PC-9 (cell line): ENCODE data around the gene ZNF717. TPM values are rescaled to one million over a fixed set of nuclear protein-coding genes. Genes with fewer than 3 reads are reported as not detected.
"Not testable (repeated sequence)": the region's sequence is repeated elsewhere in the genome, so short reads cannot be mapped to it uniquely, and the experiment has no call there.

Source experiments
- Bru-seq: library from RNA; stranded (reverse); fragments of 400-500 nt; gene quantifications from one replicate; lab custom pipeline; 2021; lab: Mats Ljungman, UMichigan
- BruChase-seq, 2 experiments: library from RNA; stranded (reverse); fragments of 400-500 nt; gene quantifications; one replicate each; lab custom pipeline; 2021; lab: Mats Ljungman, UMichigan
- BruUV-seq: library from RNA; stranded (reverse); fragments of 400-500 nt; replicated peaks from 2 replicates; lab custom pipeline; 2021; lab: Mats Ljungman, UMichigan
- CTCF ChIA-PET: fragments of 300-600 bp; sonication (Branson Sonifier 250); formaldehyde crosslinking; loops from one replicate; lab custom pipeline; 2022; ENCODE audit warnings: antibody characterized with exemption; lab: Charles Lee
- POLR2A ChIA-PET: fragments of 300-600 bp; sonication (Branson Sonifier 250); formaldehyde crosslinking; loops from one replicate; lab custom pipeline; 2022; ENCODE audit warnings: antibody characterized with exemption; ENCODE audit not compliant: unreplicated experiment; lab: Charles Lee
- DNase-seq, 2 experiments: peaks; one replicate each; pipeline versions ENCODE4 v3.0.0 to v3.0.0-alpha.2; 2015 to 2022; ENCODE audit warnings: mixed read lengths in 1 of 2
- H2AFZ ChIP-seq: fragments of 200-600 bp; sonication (generic); 2 replicates; pipeline ENCODE4 v1.8.1; 2017; ENCODE audit warnings: antibody characterized with exemption
- H3F3A ChIP-seq: fragments of 200-600 bp; sonication (generic); 2 replicates; pipeline ENCODE4 v1.8.1; 2017; ENCODE audit warnings: antibody characterized with exemption, mild to moderate bottlenecking, low read depth; ENCODE audit not compliant: insufficient read depth
- H3K27ac ChIP-seq: fragments of 200-600 bp; sonication (generic); 2 replicates; pipeline ENCODE4 v1.6.1; 2016; ENCODE audit warnings: mixed run types
- H3K27me3 ChIP-seq: fragments of 200-600 bp; sonication (generic); 2 replicates; pipeline ENCODE4 v1.6.1; 2016; ENCODE audit warnings: low read depth, mixed run types; ENCODE audit not compliant: insufficient read depth
- H3K36me3 ChIP-seq: fragments of 200-600 bp; sonication (generic); 2 replicates; pipeline ENCODE4 v1.6.1; 2016; ENCODE audit warnings: low read depth, mixed run types
- H3K4me1 ChIP-seq: fragments of 200-600 bp; sonication (generic); replicated peaks from 2 replicates; pipeline ENCODE4 v1.6.1; 2016; ENCODE audit warnings: mixed run types; ENCODE audit not compliant: insufficient read depth
- H3K4me2 ChIP-seq: fragments of 200-600 bp; sonication (generic); 2 replicates; pipeline ENCODE4 v1.6.1; 2017; ENCODE audit warnings: mixed run types
- H3K4me3 ChIP-seq: fragments of 200-600 bp; sonication (generic); 2 replicates; pipeline ENCODE4 v1.6.1; 2016; ENCODE audit warnings: mixed run types
- H3K79me2 ChIP-seq: fragments of 200-600 bp; sonication (generic); 2 replicates; pipeline ENCODE4 v1.6.1; 2017; ENCODE audit warnings: low read depth, mixed run types
- H3K9me2 ChIP-seq: fragments of 200-600 bp; sonication (generic); 2 replicates; pipeline ENCODE4 v1.8.1; 2017; ENCODE audit warnings: mild to moderate bottlenecking; ENCODE audit not compliant: insufficient read depth
- H3K9me3 ChIP-seq: fragments of 200-600 bp; sonication (generic); 2 replicates; pipeline ENCODE4 v1.8.1; 2016; ENCODE audit warnings: low read depth; ENCODE audit not compliant: insufficient read depth
- H4K20me1 ChIP-seq: fragments of 200-600 bp; sonication (generic); 2 replicates; pipeline ENCODE4 v1.8.1; 2017; ENCODE audit not compliant: insufficient read depth
- intact Hi-C: fragments of 100-400 bp; cut with micrococcal nuclease; formaldehyde crosslinking; loops from one replicate; pipeline ENCODE4 v1.10.0; 2022; ENCODE audit not compliant: unreplicated experiment
- long read RNA-seq: library from polyadenylated mRNA; stranded (forward); transcript quantifications from one replicate; pipeline ENCODE4 v2.0.0, GENCODE V29; 2022
- total RNA-seq: library from RNA; stranded (reverse); gene quantifications from 2 replicates; pipeline ENCODE4 v1.2.3, GENCODE V29; 2021
- TF ChIP-seq, protein P1 (sequence below): fragments of 200-600 bp; sonication (generic); conservative IDR thresholded peaks from 2 replicates; pipeline ENCODE4 v1.6.1; 2017; ENCODE audit warnings: mixed run types, antibody characterized with exemption, mild to moderate bottlenecking, moderate library complexity

The ZNF717 gene
- total RNA-seq (29.1 and 30.3 TPM in 2 replicates), Bru-seq, nascent RNA (percentile 73 among the genes with signal in this experiment), BruChase-seq, experiment 1, labeled RNA remaining after a 2-hour chase (percentile 77 among the genes with signal in this experiment), BruChase-seq, experiment 2, labeled RNA remaining after a 6-hour chase (percentile 59 among the genes with signal in this experiment)
- long read RNA-seq, transcript ZNF717-203 (6 exons, 1,169 nt): major isoform, 8 of 36 reads
- long read RNA-seq, partial matches to known transcripts: 10 of 36 reads
- long read RNA-seq, other reads (novel, unspliced or antisense): 18 of 36 reads

- BruUV-seq, H3K79me2 ChIP-seq, H4K20me1 ChIP-seq, H3K27me3 ChIP-seq, CTCF ChIA-PET, H3K9me3 ChIP-seq, H3K9me2 ChIP-seq, H3K4me1 ChIP-seq, H3K36me3 ChIP-seq, POLR2A ChIA-PET, H3F3A ChIP-seq: not testable (repeated sequence)
- peak within 1 kb of the TSS; percentile 77 for H2AFZ ChIP-seq
- peak; percentile 71 to 96 for DNase-seq
- intact Hi-C loops: loop anchor here (2.0 kb wide), 1 partner anchor 112 kb away; no protein-coding TSS in a partner anchor
- peak within 1 kb of the TSS; percentile 99 for H3K4me2 ChIP-seq
- peak within 1 kb of the TSS; percentile 51; the same call in 1 of the 2 replicates for H3K27ac ChIP-seq
- peak within 1 kb of the TSS; percentile 88 for H3K4me3 ChIP-seq
- TF ChIP-seq, protein P1, sequence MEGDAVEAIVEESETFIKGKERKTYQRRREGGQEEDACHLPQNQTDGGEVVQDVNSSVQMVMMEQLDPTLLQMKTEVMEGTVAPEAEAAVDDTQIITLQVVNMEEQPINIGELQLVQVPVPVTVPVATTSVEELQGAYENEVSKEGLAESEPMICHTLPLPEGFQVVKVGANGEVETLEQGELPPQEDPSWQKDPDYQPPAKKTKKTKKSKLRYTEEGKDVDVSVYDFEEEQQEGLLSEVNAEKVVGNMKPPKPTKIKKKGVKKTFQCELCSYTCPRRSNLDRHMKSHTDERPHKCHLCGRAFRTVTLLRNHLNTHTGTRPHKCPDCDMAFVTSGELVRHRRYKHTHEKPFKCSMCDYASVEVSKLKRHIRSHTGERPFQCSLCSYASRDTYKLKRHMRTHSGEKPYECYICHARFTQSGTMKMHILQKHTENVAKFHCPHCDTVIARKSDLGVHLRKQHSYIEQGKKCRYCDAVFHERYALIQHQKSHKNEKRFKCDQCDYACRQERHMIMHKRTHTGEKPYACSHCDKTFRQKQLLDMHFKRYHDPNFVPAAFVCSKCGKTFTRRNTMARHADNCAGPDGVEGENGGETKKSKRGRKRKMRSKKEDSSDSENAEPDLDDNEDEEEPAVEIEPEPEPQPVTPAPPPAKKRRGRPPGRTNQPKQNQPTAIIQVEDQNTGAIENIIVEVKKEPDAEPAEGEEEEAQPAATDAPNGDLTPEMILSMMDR: peak; percentile 23; the same call in 1 of the 2 replicates
Observed at GRCh38 chr3:75785081-75785755, at the start of gene ZNF717. TSS of gene ZNF717 (minus strand) at chr3:75785549. CDS start at chr3:75783362, 2,187 bp downstream.

- H3K9me2 ChIP-seq, H2AFZ ChIP-seq, POLR2A ChIA-PET, H3K79me2 ChIP-seq, CTCF ChIA-PET, H3K36me3 ChIP-seq, H3K4me3 ChIP-seq, H3K27me3 ChIP-seq, H3K27ac ChIP-seq, H4K20me1 ChIP-seq, DNase-seq, H3K4me2 ChIP-seq, BruUV-seq, H3K9me3 ChIP-seq, intact Hi-C loops, H3F3A ChIP-seq, H3K4me1 ChIP-seq: not testable (repeated sequence)
Observed at GRCh38 chr3:75831076-75831475, 45.7 kb upstream of the ZNF717 start.

DNA sequence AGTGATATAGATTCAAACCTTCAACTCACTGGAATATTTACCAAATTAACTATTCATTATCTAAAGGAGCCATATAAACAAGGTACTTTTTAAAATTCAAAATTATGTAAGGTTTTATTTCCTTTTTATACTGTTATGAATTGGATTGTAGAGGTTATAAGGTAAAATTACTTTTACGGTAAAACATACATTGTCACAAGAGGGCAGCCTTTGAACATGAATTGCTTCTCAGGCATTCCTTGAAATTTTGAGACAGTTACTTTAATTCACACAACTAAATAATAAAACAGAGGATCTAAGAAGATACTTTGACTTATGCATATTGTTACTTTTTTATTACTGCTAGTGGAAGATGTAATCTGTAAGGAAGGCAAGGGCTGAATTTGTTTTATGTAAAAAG, 32.7 kb upstream of the ZNF717 start:
- H3K36me3 ChIP-seq, intact Hi-C loops, CTCF ChIA-PET, H3K4me1 ChIP-seq, H3F3A ChIP-seq, H3K27me3 ChIP-seq, H3K4me2 ChIP-seq, H3K79me2 ChIP-seq, H3K9me3 ChIP-seq, H3K27ac ChIP-seq, H3K4me3 ChIP-seq, DNase-seq, H4K20me1 ChIP-seq, POLR2A ChIA-PET, H3K9me2 ChIP-seq, H2AFZ ChIP-seq, BruUV-seq: not testable (repeated sequence)
- TF ChIP-seq, protein P1: peak; percentile 48; the same call in 1 of the 2 replicates

DNA sequence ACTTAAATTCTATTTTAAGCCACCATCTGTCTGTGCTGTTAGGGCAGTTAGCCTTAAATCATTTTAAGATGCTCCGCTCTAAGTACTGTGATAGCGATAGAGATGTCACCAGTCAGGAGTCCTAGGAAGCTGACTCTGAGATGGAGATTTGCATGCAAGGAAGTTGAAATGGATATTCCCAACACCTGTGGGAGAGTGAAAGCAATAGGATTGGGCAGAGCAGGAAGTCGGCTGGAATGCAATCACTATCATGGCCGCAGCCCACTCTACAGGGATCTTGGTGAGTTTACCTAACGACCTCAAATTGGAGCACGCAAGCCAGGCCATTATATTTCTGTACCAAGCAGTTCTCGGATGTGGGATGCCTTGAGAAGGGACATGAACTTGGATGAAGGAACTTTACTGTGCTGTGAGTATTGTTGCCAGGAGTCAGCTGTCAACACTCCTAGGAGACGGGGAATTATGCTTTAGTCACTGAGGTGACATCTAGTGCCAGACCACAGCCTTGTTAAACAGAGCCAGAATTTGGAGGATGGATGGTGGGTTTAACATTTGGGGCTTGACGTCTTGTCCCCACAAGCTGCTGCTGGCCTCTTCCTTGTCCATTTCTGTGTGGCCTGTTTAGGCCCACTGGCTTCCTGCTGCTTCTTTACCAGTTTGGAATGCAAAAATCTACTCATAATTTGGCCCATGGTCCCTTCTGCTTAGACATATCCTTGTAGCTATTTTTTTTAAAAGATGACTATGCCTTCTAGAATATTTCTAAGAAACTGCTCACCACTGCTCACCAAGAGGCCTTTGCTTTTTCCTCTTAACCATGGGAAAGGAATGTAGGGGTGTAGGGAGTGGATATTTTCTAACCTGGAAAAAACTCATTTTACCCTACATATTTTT, 31.2 kb upstream of the ZNF717 start:
- intact Hi-C loops, POLR2A ChIA-PET: not testable (repeated sequence)

More for the DNA sequence above, 31.2 kb upstream of the ZNF717 start:
- H3K9me3 ChIP-seq, CTCF ChIA-PET, H3K4me3 ChIP-seq, H3K79me2 ChIP-seq, H3F3A ChIP-seq, DNase-seq, H3K27me3 ChIP-seq, H2AFZ ChIP-seq, H3K4me2 ChIP-seq, H3K27ac ChIP-seq, H4K20me1 ChIP-seq, BruUV-seq, H3K36me3 ChIP-seq, H3K4me1 ChIP-seq, H3K9me2 ChIP-seq: not testable (repeated sequence)
